HepG2 (cell line): ENCODE results near the gene ZNF223. TPM values are rescaled to one million over a fixed set of nuclear protein-coding genes. Genes with fewer than 3 reads are reported as not detected.

ENCODE experiments used
- ARNTL ChIP-seq: sonication (generic); formaldehyde crosslinking; IDR thresholded peaks from 2 replicates; pipeline ENCODE4 v1.4.0; 2020; ENCODE audit warnings: mild to moderate bottlenecking, missing genetic modification reagents
- ASH2L ChIP-seq: fragments of 300-600, 200-600 bp; sonication (generic); IDR thresholded peaks from 2 replicates; pipeline ENCODE4 v1.7.0; 2017; ENCODE audit warnings: low read depth, mild to moderate bottlenecking, moderate library complexity, mixed read lengths, low read length; ENCODE audit not compliant: insufficient read length
- ATF1 ChIP-seq: IDR thresholded peaks from 2 replicates; pipeline ENCODE4 v1.6.1; 2016; ENCODE audit warnings: mild to moderate bottlenecking, control low read depth
- CBX5 ChIP-seq: sonication (generic); formaldehyde crosslinking; IDR thresholded peaks from 2 replicates; pipeline ENCODE4 v1.4.0; 2020; ENCODE audit warnings: missing genetic modification reagents, borderline replicate concordance
- CEBPG ChIP-seq: IDR thresholded peaks from 2 replicates; pipeline ENCODE4 v1.6.1; 2016
- CHD2 ChIP-seq: IDR thresholded peaks from 2 replicates; pipeline ENCODE4 v1.6.1; 2011; ENCODE audit warnings: low read depth, low read length, improper control_type of control experiment
- KLF12 ChIP-seq: sonication (generic); formaldehyde crosslinking; IDR thresholded peaks from 2 replicates; pipeline ENCODE4 v1.4.0; 2020; ENCODE audit warnings: missing genetic modification reagents, borderline replicate concordance
- NFKB2 ChIP-seq: sonication (generic); formaldehyde crosslinking; IDR thresholded peaks from 2 replicates; pipeline ENCODE4 v1.4.0; 2020; ENCODE audit warnings: missing genetic modification reagents, borderline replicate concordance
- SAFB2 ChIP-seq: sonication (generic); formaldehyde crosslinking; IDR thresholded peaks from 2 replicates; pipeline ENCODE4 v1.5.1; 2020; ENCODE audit warnings: missing genetic modification reagents, low read depth, mild to moderate bottlenecking, borderline replicate concordance
- SP1 ChIP-seq, 2 experiments: fragments of 450-650 bp in 1 of 2; sonication (generic) in 1 of 2; formaldehyde crosslinking in 1 of 2; IDR thresholded peaks; 2 replicates each; pipeline versions ENCODE4 v1.4.0 to v1.6.1; 2016 to 2020; ENCODE audit warnings: missing genetic modification reagents in 1 of 2
- SRSF1 ChIP-seq: fragments of 200-400 bp; formaldehyde crosslinking; optimal IDR thresholded peaks from 2 replicates; pipeline ENCODE3; 2017; ENCODE audit warnings: mild to moderate bottlenecking, low read depth, low read length, moderate library complexity
- TCF7 ChIP-seq: sonication (generic); IDR thresholded peaks from 2 replicates; pipeline ENCODE4 v1.6.1; 2016; ENCODE audit warnings: antibody characterized with exemption, low read depth
- ZKSCAN5 ChIP-seq: sonication (generic); formaldehyde crosslinking; IDR thresholded peaks from 2 replicates; pipeline ENCODE4 v1.5.1; 2020; ENCODE audit warnings: mild to moderate bottlenecking, missing genetic modification reagents
- ZNF446 ChIP-seq: sonication (generic); formaldehyde crosslinking; IDR thresholded peaks from 2 replicates; pipeline ENCODE4 v1.5.0; 2020; ENCODE audit warnings: mild to moderate bottlenecking, missing genetic modification reagents
- ZNF460 ChIP-seq: sonication (generic); formaldehyde crosslinking; IDR thresholded peaks from 2 replicates; pipeline ENCODE4 v1.5.1; 2020; ENCODE audit warnings: missing genetic modification reagents, mild to moderate bottlenecking, borderline replicate concordance
- ZNF484 ChIP-seq: sonication (generic); formaldehyde crosslinking; IDR thresholded peaks from 2 replicates; pipeline ENCODE4 v1.5.1; 2020; ENCODE audit warnings: mild to moderate bottlenecking, low read depth, missing genetic modification reagents, borderline replicate concordance
- polyA plus RNA-seq, 8 experiments: library from polyadenylated mRNA; depleted of rRNA in 3 of 8; stranded (reverse) in 7 of 8; unstranded in 1 of 8; fragments of >200 nt; fragmentation: Illumina TruSeq in 4 of 8; extraction: Trizol in 4 of 8; gene quantifications; 2 replicates each; pipeline versions ENCODE4 v1.2.1 to v1.2.3, GENCODE V29; 2011 to 2016; ENCODE audit warnings: low read depth in 4 of 8, missing spikeins in 1 of 8, mixed read lengths in 1 of 8; ENCODE audit not compliant: insufficient read depth in 1 of 8
- total RNA-seq, 5 experiments: library from RNA; depleted of rRNA; stranded (reverse); fragments of >200 nt; fragmentation: Illumina TruSeq; extraction: Trizol; gene quantifications; 2 replicates each; pipeline ENCODE4 v1.2.3, GENCODE V29; 2016; ENCODE audit warnings: low read depth in 1 of 5
- TF ChIP-seq, protein P1 (sequence below): sonication (generic); formaldehyde crosslinking; IDR thresholded peaks from 2 replicates; pipeline ENCODE4 v1.4.0; 2020; ENCODE audit warnings: missing genetic modification reagents
- TF ChIP-seq, protein P2 (sequence below): sonication (generic); formaldehyde crosslinking; IDR thresholded peaks from 2 replicates; pipeline ENCODE4 v1.4.0; 2020; ENCODE audit warnings: missing genetic modification reagents
- TF ChIP-seq, protein P3 (sequence below): sonication (generic); formaldehyde crosslinking; IDR thresholded peaks from 2 replicates; pipeline ENCODE4 v1.5.1; 2020; ENCODE audit warnings: mild to moderate bottlenecking, missing genetic modification reagents
- TF ChIP-seq, protein P4 (sequence below): sonication (generic); formaldehyde crosslinking; IDR thresholded peaks from 2 replicates; pipeline ENCODE4 v1.8.0; 2022; ENCODE audit warnings: missing genetic modification reagents, mild to moderate bottlenecking, borderline replicate concordance

The ZNF223 gene
- total and polyA plus RNA-seq, 2 of the 13 experiments (the other 11 are each of a cell fraction or from before 2014, with no cell fraction given), result 2.0 to 4.8 TPM

DNA sequence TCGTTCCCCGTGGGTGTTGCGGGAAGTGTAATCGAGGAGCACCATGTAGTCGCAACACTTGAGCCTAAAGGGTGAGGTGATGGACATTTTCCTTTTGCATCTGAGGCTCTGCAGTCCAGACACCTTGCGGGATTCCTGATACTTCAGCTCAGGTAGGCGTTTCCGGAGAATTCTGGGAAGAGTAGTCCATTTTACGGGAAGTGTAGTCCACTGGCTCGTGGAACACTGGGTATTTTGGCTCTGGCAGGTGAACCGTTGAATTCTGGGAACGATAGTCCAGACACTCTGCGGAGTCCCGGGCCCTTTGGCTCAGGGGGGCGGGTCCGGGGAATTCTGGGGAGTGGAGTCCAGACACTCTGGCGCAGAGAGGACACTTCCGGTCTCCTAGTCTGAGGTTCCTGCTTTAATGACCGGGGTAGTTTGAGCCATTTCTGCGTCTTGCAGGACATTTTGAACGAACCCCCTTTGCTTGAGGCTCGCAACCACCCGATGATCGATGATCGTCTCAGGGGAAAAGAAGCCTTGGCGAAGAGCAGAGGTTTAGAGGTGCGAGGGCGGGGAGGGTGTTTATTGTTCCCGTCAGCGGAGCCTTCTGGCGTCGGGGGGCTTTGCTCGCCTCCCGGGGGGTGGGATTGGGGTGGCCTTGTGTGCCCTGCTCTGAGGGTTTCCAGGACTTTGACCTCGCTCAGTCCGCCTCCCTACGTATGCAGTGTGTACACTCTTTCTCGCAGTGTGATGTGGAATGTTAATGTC, at the start of gene ZNF223 (continued):
- TF ChIP-seq, protein P1, sequence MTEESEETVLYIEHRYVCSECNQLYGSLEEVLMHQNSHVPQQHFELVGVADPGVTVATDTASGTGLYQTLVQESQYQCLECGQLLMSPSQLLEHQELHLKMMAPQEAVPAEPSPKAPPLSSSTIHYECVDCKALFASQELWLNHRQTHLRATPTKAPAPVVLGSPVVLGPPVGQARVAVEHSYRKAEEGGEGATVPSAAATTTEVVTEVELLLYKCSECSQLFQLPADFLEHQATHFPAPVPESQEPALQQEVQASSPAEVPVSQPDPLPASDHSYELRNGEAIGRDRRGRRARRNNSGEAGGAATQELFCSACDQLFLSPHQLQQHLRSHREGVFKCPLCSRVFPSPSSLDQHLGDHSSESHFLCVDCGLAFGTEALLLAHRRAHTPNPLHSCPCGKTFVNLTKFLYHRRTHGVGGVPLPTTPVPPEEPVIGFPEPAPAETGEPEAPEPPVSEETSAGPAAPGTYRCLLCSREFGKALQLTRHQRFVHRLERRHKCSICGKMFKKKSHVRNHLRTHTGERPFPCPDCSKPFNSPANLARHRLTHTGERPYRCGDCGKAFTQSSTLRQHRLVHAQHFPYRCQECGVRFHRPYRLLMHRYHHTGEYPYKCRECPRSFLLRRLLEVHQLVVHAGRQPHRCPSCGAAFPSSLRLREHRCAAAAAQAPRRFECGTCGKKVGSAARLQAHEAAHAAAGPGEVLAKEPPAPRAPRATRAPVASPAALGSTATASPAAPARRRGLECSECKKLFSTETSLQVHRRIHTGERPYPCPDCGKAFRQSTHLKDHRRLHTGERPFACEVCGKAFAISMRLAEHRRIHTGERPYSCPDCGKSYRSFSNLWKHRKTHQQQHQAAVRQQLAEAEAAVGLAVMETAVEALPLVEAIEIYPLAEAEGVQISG, result peak; percentile 95
- no peak for TF ChIP-seq ZNF484 (CRISPR knock-in tag)
- TF ChIP-seq ZNF460 (CRISPR knock-in tag), result no peak
- TF ChIP-seq ZNF446 (CRISPR knock-in tag), result no peak
- TF ChIP-seq CEBPG (CRISPR knock-in tag), result no peak; the same call in 1 of the 2 replicates
- TF ChIP-seq TCF7, result no peak
- TF ChIP-seq CHD2, result peak; percentile 36; the same call in 1 of the 2 replicates
- TF ChIP-seq, protein P2, sequence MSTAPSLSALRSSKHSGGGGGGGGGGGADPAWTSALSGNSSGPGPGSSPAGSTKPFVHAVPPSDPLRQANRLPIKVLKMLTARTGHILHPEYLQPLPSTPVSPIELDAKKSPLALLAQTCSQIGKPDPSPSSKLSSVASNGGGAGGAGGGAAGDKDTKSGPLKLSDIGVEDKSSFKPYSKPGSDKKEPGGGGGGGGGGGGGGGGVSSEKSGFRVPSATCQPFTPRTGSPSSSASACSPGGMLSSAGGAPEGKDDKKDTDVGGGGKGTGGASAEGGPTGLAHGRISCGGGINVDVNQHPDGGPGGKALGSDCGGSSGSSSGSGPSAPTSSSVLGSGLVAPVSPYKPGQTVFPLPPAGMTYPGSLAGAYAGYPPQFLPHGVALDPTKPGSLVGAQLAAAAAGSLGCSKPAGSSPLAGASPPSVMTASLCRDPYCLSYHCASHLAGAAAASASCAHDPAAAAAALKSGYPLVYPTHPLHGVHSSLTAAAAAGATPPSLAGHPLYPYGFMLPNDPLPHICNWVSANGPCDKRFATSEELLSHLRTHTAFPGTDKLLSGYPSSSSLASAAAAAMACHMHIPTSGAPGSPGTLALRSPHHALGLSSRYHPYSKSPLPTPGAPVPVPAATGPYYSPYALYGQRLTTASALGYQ (CRISPR knock-in tag), result 0 out of 2 replicates have a peak, but pooled peaks have one; percentile 41
- 0 out of 2 replicates have a peak, but pooled peaks have one; percentile 72 for TF ChIP-seq KLF12
- TF ChIP-seq ATF1 (CRISPR knock-in tag), result peak; percentile 80
- TF ChIP-seq ARNTL (CRISPR knock-in tag), result peak; percentile 39
- TF ChIP-seq, protein P3, sequence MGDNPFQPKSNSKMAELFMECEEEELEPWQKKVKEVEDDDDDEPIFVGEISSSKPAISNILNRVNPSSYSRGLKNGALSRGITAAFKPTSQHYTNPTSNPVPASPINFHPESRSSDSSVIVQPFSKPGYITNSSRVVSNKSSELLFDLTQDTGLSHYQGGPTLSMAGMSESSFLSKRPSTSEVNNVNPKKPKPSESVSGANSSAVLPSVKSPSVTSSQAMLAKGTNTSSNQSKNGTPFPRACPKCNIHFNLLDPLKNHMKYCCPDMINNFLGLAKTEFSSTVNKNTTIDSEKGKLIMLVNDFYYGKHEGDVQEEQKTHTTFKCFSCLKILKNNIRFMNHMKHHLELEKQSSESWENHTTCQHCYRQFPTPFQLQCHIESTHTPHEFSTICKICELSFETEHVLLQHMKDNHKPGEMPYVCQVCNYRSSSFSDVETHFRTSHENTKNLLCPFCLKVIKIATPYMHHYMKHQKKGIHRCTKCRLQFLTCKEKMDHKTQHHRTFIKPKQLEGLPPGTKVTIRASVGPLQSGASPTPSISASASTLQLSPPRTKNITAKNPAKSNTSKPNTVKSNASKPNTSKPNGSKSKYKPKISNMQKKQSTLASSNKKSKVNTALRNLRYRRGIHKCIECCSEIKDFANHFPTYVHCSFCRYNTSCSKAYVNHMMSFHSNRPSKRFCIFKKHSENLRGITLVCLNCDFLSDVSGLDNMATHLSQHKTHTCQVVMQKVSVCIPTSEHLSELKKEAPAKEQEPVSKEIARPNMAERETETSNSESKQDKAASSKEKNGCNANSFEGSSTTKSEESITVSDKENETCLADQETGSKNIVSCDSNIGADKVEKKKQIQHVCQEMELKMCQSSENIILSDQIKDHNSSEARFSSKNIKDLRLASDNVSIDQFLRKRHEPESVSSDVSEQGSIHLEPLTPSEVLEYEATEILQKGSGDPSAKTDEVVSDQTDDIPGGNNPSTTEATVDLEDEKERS (CRISPR knock-in tag), result no peak
- TF ChIP-seq CBX5 (CRISPR knock-in tag), result peak; percentile 68; the same call in 1 of the 2 replicates
- TF ChIP-seq SRSF1, result no peak
- peak; percentile 47 for TF ChIP-seq ASH2L
- TF ChIP-seq SP1 (IDR thresholded peaks at IDR 0.05), result no peak
- TF ChIP-seq SP1 (CRISPR knock-in tag; IDR thresholded peaks at IDR 0.05), result peak; percentile 75
- TF ChIP-seq, protein P4, sequence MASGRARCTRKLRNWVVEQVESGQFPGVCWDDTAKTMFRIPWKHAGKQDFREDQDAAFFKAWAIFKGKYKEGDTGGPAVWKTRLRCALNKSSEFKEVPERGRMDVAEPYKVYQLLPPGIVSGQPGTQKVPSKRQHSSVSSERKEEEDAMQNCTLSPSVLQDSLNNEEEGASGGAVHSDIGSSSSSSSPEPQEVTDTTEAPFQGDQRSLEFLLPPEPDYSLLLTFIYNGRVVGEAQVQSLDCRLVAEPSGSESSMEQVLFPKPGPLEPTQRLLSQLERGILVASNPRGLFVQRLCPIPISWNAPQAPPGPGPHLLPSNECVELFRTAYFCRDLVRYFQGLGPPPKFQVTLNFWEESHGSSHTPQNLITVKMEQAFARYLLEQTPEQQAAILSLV, result peak; percentile 41; the same call in 1 of the 2 replicates
- TF ChIP-seq NFKB2 (CRISPR knock-in tag), result peak; percentile 60; the same call in 1 of the 2 replicates
- TF ChIP-seq ZKSCAN5, result no peak
- TF ChIP-seq SAFB2 (CRISPR knock-in tag), result no peak
